ENCODE results near the gene ZFP36L1. TPM values are rescaled to one million over a fixed set of nuclear protein-coding genes. Genes with fewer than 3 reads are reported as not detected.

ZFP36L1 gene
- total and polyA plus RNA-seq, 9 donors, result 50.6 to 241 (median 175) TPM

DNA sequence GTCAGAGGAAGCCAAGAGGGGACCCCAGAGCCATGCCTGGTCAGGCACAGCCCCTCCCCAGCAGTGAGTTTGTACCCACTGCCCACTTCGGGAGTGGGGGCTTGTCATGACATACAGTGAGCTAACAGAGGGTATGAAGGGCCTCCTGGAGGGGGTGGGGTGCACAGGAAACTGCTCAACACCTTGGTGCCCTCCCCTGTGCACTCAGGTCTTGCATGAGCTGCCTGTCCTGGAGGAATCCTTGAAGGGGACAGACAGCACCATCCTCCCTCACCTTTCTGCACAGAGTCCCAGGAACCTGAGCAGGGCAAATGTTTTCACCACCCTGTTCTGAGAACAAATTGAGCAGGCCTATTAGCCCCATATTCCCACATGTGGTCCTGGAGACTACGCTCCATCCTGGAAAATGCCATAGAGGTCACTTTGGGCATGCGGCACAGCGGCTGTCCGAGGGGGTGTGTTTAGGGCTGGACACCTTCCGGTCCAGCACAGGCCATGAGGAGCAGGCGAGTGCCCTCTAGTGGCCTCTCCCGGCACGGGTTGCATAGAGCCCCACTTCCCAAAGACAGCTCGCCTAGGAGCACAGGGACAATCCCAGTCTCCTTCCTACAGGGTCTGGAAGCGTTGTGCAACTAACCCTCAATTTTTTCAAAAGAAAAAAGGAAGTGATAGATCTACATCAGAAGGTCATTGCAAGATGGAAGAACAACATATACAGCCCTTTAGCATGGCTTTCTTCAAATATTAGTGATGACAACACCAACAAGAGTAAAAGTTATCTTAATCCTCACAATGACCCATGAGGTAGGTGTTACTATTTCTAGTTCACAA, 31.9 kb upstream of the ZFP36L1 start:
- Histone ChIP-seq H3K4me1 (ENCODE audit: control insufficient read depth, insufficient read depth, low read length) (peaks cover 31% of the 10 kb centered on the region), H3K4me3 (ENCODE audit: low read length) (no peak overlapping the region), H3K27ac (ENCODE audit: low read length) (no peak overlapping the region), H3K36me3 (ENCODE audit: control insufficient read depth, insufficient read depth, low read length) (no peaks in the 10 kb centered on the region), H3K9me3 (replicated peaks; ENCODE audit: control insufficient read depth, low read depth, low read length) (no peaks in the 10 kb centered on the region), H3K27me3 (ENCODE audit: control insufficient read depth, insufficient read depth, low read length) (no peaks in the 10 kb centered on the region)
- WGBS (ENCODE audit: insufficient coverage), result 67% methylated on average over 1 of the region's 11 CpGs
- DNase-seq, result peak; percentile 72

DNA sequence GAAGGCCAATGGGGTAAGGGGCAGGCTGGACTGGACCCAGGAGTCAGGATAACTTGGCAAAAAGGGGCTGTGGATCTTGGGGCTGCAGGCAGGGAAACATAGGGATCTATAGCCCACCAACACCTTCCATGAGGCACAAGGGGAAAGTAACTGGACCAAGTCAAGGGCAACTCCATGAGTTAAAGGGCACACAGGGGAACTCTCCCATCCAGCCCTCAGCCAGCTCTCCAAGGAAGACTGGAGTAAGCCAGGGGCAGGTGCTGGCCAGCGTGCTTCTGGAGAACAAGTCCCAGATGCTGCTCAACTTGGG, 31.3 kb upstream of the ZFP36L1 start:
- no peak for DNase-seq
- WGBS (ENCODE audit: insufficient coverage), result no CpG with 5 or more reads among the region's 1 CpG
- Histone ChIP-seq H3K36me3 (ENCODE audit: control insufficient read depth, insufficient read depth, low read length) (no peaks in the 10 kb centered on the region), H3K9me3 (replicated peaks; ENCODE audit: control insufficient read depth, low read depth, low read length) (no peaks in the 10 kb centered on the region), H3K27me3 (ENCODE audit: control insufficient read depth, insufficient read depth, low read length) (no peaks in the 10 kb centered on the region), H3K4me1 (ENCODE audit: control insufficient read depth, insufficient read depth, low read length) (peaks cover 37% of the 10 kb centered on the region), H3K4me3 (ENCODE audit: low read length) (no peak overlapping the region), H3K27ac (ENCODE audit: low read length) (no peak overlapping the region)

GRCh38 chr14:68823434-68824206, 30.8 kb upstream of the ZFP36L1 start:
- DNase-seq, result no peak
- Histone ChIP-seq H3K4me1 (ENCODE audit: control insufficient read depth, insufficient read depth, low read length) (peaks cover 40% of the 10 kb centered on the region), H3K27me3 (ENCODE audit: control insufficient read depth, insufficient read depth, low read length) (no peaks in the 10 kb centered on the region), H3K36me3 (ENCODE audit: control insufficient read depth, insufficient read depth, low read length) (no peaks in the 10 kb centered on the region), H3K4me3 (ENCODE audit: low read length) (no peak overlapping the region), H3K27ac (ENCODE audit: low read length) (no peak overlapping the region), H3K9me3 (replicated peaks; ENCODE audit: control insufficient read depth, low read depth, low read length) (no peaks in the 10 kb centered on the region)
- 74% methylated on average over 8 of the region's 8 CpGs for WGBS (ENCODE audit: insufficient coverage)

DNA sequence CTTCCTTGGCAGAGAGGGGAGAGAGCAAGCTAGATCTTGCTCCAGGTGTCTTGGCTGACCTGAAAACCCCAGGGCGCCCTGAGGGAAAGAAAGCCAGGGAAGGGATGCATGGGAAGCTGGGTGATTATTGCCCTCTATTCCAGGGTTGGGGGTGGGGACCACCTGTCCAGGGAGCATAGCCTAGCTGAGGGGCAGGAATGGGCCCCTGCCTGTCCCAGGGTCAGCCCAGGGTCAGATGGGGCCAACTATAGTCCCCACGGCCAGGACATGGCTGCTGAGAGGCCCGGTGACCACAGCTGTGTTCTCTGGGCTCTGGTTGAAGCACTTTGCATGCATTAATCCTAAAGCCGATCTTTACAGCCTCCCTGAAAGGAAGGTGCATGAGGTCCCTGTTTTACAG, 30.1 kb upstream of the ZFP36L1 start:
- peak; percentile 38 for DNase-seq
- Histone ChIP-seq H3K4me1 (ENCODE audit: control insufficient read depth, insufficient read depth, low read length) (peaks cover 43% of the 10 kb centered on the region), H3K4me3 (ENCODE audit: low read length) (no peak overlapping the region), H3K36me3 (ENCODE audit: control insufficient read depth, insufficient read depth, low read length) (no peaks in the 10 kb centered on the region), H3K27ac (ENCODE audit: low read length) (no peak overlapping the region), H3K27me3 (ENCODE audit: control insufficient read depth, insufficient read depth, low read length) (no peaks in the 10 kb centered on the region), H3K9me3 (replicated peaks; ENCODE audit: control insufficient read depth, low read depth, low read length) (no peaks in the 10 kb centered on the region)
- 54% methylated on average over 3 of the region's 4 CpGs for WGBS (ENCODE audit: insufficient coverage)

- no peak overlapping the region for H3K4me3 ChIP-seq (ENCODE audit: low read length)
- H3K4me1 ChIP-seq (ENCODE audit: control insufficient read depth, insufficient read depth, low read length), result peaks cover 43% of the 10 kb centered on the region
- H3K27ac ChIP-seq (ENCODE audit: low read length), result no peak overlapping the region
- 100% methylated on average over 1 of the region's 4 CpGs for WGBS (ENCODE audit: insufficient coverage)
- H3K36me3 ChIP-seq (ENCODE audit: control insufficient read depth, insufficient read depth, low read length), result no peaks in the 10 kb centered on the region
- DNase-seq, result no peak
- no peaks in the 10 kb centered on the region for H3K9me3 ChIP-seq (replicated peaks; ENCODE audit: control insufficient read depth, low read depth, low read length)
- H3K27me3 ChIP-seq (ENCODE audit: control insufficient read depth, insufficient read depth, low read length), result no peaks in the 10 kb centered on the region
These were observed 29.3 kb upstream of the ZFP36L1 start for GRCh38 chr14:68822132-68822651.

GRCh38 chr14:68820999-68821683, 28.3 kb upstream of the ZFP36L1 start:
- Histone ChIP-seq H3K4me1 (ENCODE audit: control insufficient read depth, insufficient read depth, low read length) (peaks cover 49% of the 10 kb centered on the region), H3K9me3 (replicated peaks; ENCODE audit: control insufficient read depth, low read depth, low read length) (no peaks in the 10 kb centered on the region), H3K27ac (ENCODE audit: low read length) (no peak overlapping the region), H3K36me3 (ENCODE audit: control insufficient read depth, insufficient read depth, low read length) (no peaks in the 10 kb centered on the region), H3K4me3 (ENCODE audit: low read length) (no peak overlapping the region), H3K27me3 (ENCODE audit: control insufficient read depth, insufficient read depth, low read length) (no peaks in the 10 kb centered on the region)
- DNase-seq, result no peak
- WGBS (ENCODE audit: insufficient coverage), result 74% methylated on average over 18 of the region's 18 CpGs

DNA sequence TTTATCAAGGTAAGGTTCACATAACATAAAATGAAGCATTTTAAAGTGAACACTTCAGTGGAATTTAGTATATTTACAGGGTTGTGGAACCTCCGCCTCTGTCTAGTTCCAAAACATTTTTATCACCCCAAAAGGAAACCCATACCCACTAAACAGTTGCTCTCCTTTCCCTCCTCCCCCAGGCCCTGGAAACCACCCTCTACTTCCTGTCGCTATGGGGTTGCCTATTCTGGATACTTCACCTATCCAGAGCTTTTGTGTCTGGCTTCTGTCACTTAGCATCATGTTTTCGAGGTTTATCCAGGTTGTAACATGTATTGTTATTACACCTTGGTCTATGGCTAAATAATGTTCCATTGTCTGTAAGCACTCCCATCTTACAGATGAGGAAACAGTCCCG, 27.7 kb upstream of the ZFP36L1 start:
- Histone ChIP-seq H3K36me3 (ENCODE audit: control insufficient read depth, insufficient read depth, low read length) (no peaks in the 10 kb centered on the region), H3K27ac (ENCODE audit: low read length) (no peak overlapping the region), H3K4me3 (ENCODE audit: low read length) (no peak overlapping the region), H3K27me3 (ENCODE audit: control insufficient read depth, insufficient read depth, low read length) (no peaks in the 10 kb centered on the region), H3K9me3 (replicated peaks; ENCODE audit: control insufficient read depth, low read depth, low read length) (no peaks in the 10 kb centered on the region), H3K4me1 (ENCODE audit: control insufficient read depth, insufficient read depth, low read length) (peaks cover 55% of the 10 kb centered on the region)
- WGBS (ENCODE audit: insufficient coverage), result no CpG with 5 or more reads among the region's 4 CpGs
- DNase-seq, result no peak

DNA sequence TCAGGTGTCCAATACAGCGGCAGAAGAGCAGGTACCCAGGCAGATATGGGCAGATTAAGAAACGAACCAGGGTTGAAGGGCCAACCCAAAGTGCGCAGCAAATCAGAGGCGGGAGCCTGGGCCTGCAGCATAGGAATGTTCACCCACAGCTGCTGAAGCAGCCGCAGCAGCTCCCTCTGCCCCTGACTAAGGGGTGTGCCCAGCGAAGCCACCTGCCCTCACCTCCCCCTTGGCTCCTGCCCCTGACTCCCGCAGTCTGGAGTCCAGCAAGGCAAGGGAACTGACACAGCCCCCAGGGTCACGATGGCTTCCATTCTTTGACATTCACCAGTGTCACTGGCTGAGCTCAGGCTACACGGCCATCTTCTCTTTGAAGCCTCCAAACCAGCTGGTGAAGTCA, 27.3 kb upstream of the ZFP36L1 start:
- Histone ChIP-seq H3K4me1 (ENCODE audit: control insufficient read depth, insufficient read depth, low read length) (peaks cover 59% of the 10 kb centered on the region), H3K27me3 (ENCODE audit: control insufficient read depth, insufficient read depth, low read length) (no peaks in the 10 kb centered on the region), H3K27ac (ENCODE audit: low read length) (peak overlapping the region; percentile 29), H3K9me3 (replicated peaks; ENCODE audit: control insufficient read depth, low read depth, low read length) (no peaks in the 10 kb centered on the region), H3K36me3 (ENCODE audit: control insufficient read depth, insufficient read depth, low read length) (no peaks in the 10 kb centered on the region), H3K4me3 (ENCODE audit: low read length) (no peak overlapping the region)
- 81% methylated on average over 8 of the region's 9 CpGs for WGBS (ENCODE audit: insufficient coverage)
- peak; percentile 24 for DNase-seq

GRCh38 chr14:68819260-68819691, 26.4 kb upstream of the ZFP36L1 start:
- peak; percentile 64 for DNase-seq
- peak overlapping the region; percentile 55 for H3K27ac ChIP-seq (ENCODE audit: low read length)
- WGBS (ENCODE audit: insufficient coverage), result 47% methylated on average over 8 of the region's 10 CpGs
- H3K4me1 ChIP-seq (ENCODE audit: control insufficient read depth, insufficient read depth, low read length), result peaks cover 60% of the 10 kb centered on the region
- H3K36me3 ChIP-seq (ENCODE audit: control insufficient read depth, insufficient read depth, low read length), result no peaks in the 10 kb centered on the region
- H3K9me3 ChIP-seq (replicated peaks; ENCODE audit: control insufficient read depth, low read depth, low read length), result no peaks in the 10 kb centered on the region
- no peaks in the 10 kb centered on the region for H3K27me3 ChIP-seq (ENCODE audit: control insufficient read depth, insufficient read depth, low read length)
- no peak overlapping the region for H3K4me3 ChIP-seq (ENCODE audit: low read length)

Data from muscle of leg (tissue), 11 donors.